HG02623 (cell line): ENCODE results near the gene RHNO1.
A peak's percentile ranks its signal among the peaks of the same experiment; 100 is the strongest.
"Not testable (repeated sequence)": the region's sequence is repeated elsewhere in the genome, so short reads cannot be mapped to it uniquely, and the experiment has no call there.

Experiments used
- ATAC-seq: cut with Tn5 transposase; IDR thresholded peaks from one replicate; pipeline ENCODE4 v1.9.1; 2021; ENCODE audit warnings: moderate library complexity; ENCODE audit not compliant: unreplicated experiment

Gene RHNO1

GRCh38 chr12:2858334-2858733 is 18.7 kb upstream of the RHNO1 start:
- no peak for ATAC-seq

GRCh38 chr12:2858944-2859421 is 18.0 kb upstream of the RHNO1 start:
- no peak for ATAC-seq

- no peak for ATAC-seq
These were observed 16.9 kb upstream of the RHNO1 start for GRCh38 chr12:2860170-2860569.

GRCh38 chr12:2862876-2863275 is 14.1 kb upstream of the RHNO1 start:
- no peak for ATAC-seq

GRCh38 chr12:2863402-2863801 is 13.6 kb upstream of the RHNO1 start:
- ATAC-seq = not testable (repeated sequence)

- ATAC-seq = no peak
These were observed 12.8 kb upstream of the RHNO1 start for GRCh38 chr12:2864198-2864597.

GRCh38 chr12:2868986-2869632 is 7.9 kb upstream of the RHNO1 start:
- not testable (repeated sequence) for ATAC-seq

- peak; percentile 37 for ATAC-seq
These were observed 484 bp upstream of the RHNO1 start for GRCh38 chr12:2876431-2877046.

GRCh38 chr12:2877953-2878732 is 1.1 kb downstream of the RHNO1 start:
- no peak for ATAC-seq

GRCh38 chr12:2879853-2880252 is 2.8 kb downstream of the RHNO1 start:
- ATAC-seq = no peak

GRCh38 chr12:2884810-2885209 is 7.8 kb downstream of the RHNO1 start:
- ATAC-seq = no peak

GRCh38 chr12:2886768-2887450 is 9.9 kb downstream of the RHNO1 start:
- no peak for ATAC-seq

GRCh38 chr12:2890001-2890387 is 13.0 kb downstream of the RHNO1 start:
- ATAC-seq = no peak

GRCh38 chr12:2890388-2891239 is 13.6 kb downstream of the RHNO1 start, which contains the start of gene TULP3:
TULP3 (plus strand) TSS chr12:2890891; CDS start chr12:2890948, 57 bp downstream.
- ATAC-seq = peak; percentile 97

GRCh38 chr12:2891240-2892053 is 14.4 kb downstream of the RHNO1 start:
- ATAC-seq = peak; percentile 5

GRCh38 chr12:2892246-2892645 is 15.2 kb downstream of the RHNO1 start:
- ATAC-seq = no peak

GRCh38 chr12:2893007-2893406 is 16.0 kb downstream of the RHNO1 start:
- ATAC-seq = no peak

- ATAC-seq = no peak
These were observed 18.0 kb downstream of the RHNO1 start for GRCh38 chr12:2895051-2895451.

- no peak for ATAC-seq
These were observed 18.5 kb downstream of the RHNO1 start for GRCh38 chr12:2895511-2895910.
